GM23248 (cell line): ENCODE measurements around the gene GRAP2.

Experiments
- EZH2 ChIP-seq: fragments of 200-600 bp; sonication (generic); IDR thresholded peaks from 2 replicates; pipeline ENCODE4 v1.6.1; 2018; ENCODE audit warnings: antibody characterized with exemption, mild to moderate bottlenecking; ENCODE audit not compliant: insufficient read depth, poor library complexity, severe bottlenecking
- EZH2phosphoT487 ChIP-seq: fragments of 200-600 bp; sonication (generic); IDR thresholded peaks from 2 replicates; pipeline ENCODE4 v1.6.1; 2018; ENCODE audit warnings: antibody characterized with exemption, moderate library complexity, mild to moderate bottlenecking, low read depth; ENCODE audit not compliant: insufficient read depth

- no peak for TF ChIP-seq EZH2phosphoT487
- TF ChIP-seq EZH2, result no peak
These were observed 107.2 kb downstream of the GRAP2 start for GRCh38 chr22:40007853-40008710.
